ENCODE data around the gene AP5S1. TPM values are rescaled to one million over a fixed set of nuclear protein-coding genes. Genes with fewer than 3 reads are reported as not detected.

The AP5S1 gene
- total and polyA plus RNA-seq, 2 of the 4 experiments (the other 2 are of a cell fraction), result 10.1 to 11.7 TPM

DNA sequence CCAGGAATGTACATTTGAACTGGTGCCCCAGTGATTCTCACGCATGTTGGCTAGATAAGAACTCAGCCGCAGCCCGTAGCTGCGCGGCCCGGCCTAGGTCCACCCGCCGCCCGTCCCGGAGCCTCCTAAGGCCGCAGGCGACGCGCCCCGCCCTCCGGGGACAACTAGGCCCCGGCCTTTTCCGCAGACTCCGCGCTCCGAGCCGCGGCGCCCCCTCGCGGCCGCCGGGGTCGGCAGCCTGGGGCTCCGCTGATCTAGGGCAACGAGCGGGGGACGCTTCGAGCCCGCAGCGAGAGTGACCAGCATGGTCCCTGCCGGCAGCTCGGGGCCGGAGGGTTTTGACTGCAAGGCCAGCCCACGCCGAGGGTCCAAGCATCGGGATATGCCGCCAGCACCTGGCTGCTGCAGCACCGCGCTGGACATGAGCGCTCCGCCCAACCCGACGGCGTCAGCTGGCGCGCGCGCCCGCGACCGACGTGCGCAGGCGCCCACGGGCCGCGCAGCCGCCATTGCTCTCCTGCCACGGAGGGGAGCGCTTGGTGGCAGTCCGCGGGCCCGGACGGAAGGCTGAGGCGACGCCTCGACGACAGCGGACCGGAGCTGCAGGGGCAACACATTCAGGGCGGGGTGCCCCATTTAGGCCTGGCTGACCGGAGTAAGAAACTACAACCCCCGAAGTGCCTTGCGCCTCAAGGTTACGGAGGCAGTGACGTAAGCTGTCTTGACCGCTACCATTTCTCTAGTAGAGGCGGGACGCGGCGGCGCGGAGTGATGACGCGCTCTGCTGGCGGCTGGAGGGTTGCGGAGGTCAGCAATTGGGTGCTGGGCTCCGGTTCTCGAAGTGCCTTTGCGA, at the start of gene AP5S1 (continued):
- TF ChIP-seq, protein P1, sequence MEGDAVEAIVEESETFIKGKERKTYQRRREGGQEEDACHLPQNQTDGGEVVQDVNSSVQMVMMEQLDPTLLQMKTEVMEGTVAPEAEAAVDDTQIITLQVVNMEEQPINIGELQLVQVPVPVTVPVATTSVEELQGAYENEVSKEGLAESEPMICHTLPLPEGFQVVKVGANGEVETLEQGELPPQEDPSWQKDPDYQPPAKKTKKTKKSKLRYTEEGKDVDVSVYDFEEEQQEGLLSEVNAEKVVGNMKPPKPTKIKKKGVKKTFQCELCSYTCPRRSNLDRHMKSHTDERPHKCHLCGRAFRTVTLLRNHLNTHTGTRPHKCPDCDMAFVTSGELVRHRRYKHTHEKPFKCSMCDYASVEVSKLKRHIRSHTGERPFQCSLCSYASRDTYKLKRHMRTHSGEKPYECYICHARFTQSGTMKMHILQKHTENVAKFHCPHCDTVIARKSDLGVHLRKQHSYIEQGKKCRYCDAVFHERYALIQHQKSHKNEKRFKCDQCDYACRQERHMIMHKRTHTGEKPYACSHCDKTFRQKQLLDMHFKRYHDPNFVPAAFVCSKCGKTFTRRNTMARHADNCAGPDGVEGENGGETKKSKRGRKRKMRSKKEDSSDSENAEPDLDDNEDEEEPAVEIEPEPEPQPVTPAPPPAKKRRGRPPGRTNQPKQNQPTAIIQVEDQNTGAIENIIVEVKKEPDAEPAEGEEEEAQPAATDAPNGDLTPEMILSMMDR (conservative IDR thresholded peaks at IDR 0.05; ENCODE audit: low read depth, low read length), result peak; percentile 95
- peak; percentile 90 for TF ChIP-seq POLR2A (IDR thresholded peaks at IDR 0.05; ENCODE audit: low read depth, low read length)

DNA sequence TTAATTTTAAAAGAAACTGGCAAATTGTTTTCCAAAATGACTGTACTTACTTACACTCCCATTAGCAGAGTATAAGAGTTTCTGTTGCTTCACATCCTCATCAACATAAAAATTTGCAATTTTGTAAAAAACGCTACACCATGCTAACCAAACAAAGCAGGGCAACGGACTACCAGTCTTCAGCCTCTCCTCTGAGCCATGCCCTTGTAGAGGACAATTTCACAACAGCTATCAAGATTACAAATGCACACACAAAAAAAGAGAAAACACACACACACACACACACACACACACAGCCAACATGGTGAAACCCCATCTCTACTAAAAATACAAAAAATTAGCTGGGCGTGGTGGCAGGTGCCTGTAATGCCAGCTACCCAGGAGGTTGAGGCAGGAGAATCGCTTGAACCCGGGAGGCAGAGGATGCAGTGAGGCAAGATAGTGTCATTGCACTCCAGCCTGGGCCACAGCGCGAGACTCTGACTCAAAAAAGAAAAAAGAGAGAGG, 48.7 kb upstream of the AP5S1 start:
- H3K27ac ChIP-seq (ENCODE audit: insufficient read depth, low read length), result no peak overlapping the region
- ChIA-PET CTCF (no interaction called here), POLR2A (ENCODE audit: unreplicated experiment) (no interaction called here)
- H2BK20ac ChIP-seq (ENCODE audit: low read depth, low read length), result no peak overlapping the region
- no peaks in the 10 kb centered on the region for H3K27me3 ChIP-seq (ENCODE audit: control insufficient read depth, insufficient read depth, low read length)
- no peak overlapping the region for H3K9ac ChIP-seq (ENCODE audit: low read depth, low read length)
- H3K18ac ChIP-seq (ENCODE audit: low read depth, low read length), result no peak overlapping the region
- H3K4ac ChIP-seq (ENCODE audit: low read depth, low read length), result no peak overlapping the region
- H3K36me3 ChIP-seq (ENCODE audit: control insufficient read depth, insufficient read depth, low read length), result no peaks in the 10 kb centered on the region
- in situ Hi-C loops (cut with MboI; ENCODE audit: low sequenced_read_pairs) (no loop called here), intact Hi-C loops (cut with micrococcal nuclease) (no loop called here), dilution Hi-C loops (cut with HindIII; ENCODE audit: low sequenced_read_pairs, unreplicated experiment) (no loop called here)
- no peak for DNase-seq
- no peak overlapping the region for H3K4me3 ChIP-seq (ENCODE audit: insufficient read depth, low read depth, low read length)
- no peaks in the 10 kb centered on the region for H3K9me3 ChIP-seq (ENCODE audit: control insufficient read depth, insufficient read depth, low read length)
- H3K4me2 ChIP-seq (ENCODE audit: low read depth, low read length), result no peak overlapping the region
- no peak overlapping the region for H2BK5ac ChIP-seq (ENCODE audit: low read depth, low read length, poor library complexity, severe bottlenecking)
- H4K20me1 ChIP-seq (ENCODE audit: insufficient read depth, low read length), result no peaks in the 10 kb centered on the region; the same call in 1 of the 2 replicates
- no peak overlapping the region for H4K5ac ChIP-seq (ENCODE audit: low read depth, low read length)
- BruUV-seq (replicated peaks), result no TSS peak
- no peak overlapping the region for H2BK15ac ChIP-seq (ENCODE audit: low read depth, low read length)
- H3K4me1 ChIP-seq (ENCODE audit: control insufficient read depth, insufficient read depth, low read length), result peaks cover 8% of the 10 kb centered on the region
- WGBS, 2 experiments (ENCODE audit: extremely low coverage in 2 of 2, insufficient read length in 1 of 2), result no CpG with 5 or more reads among the region's 7 CpGs
- H2AK9ac ChIP-seq (replicated peaks; ENCODE audit: low read depth, low read length, poor library complexity), result no peak overlapping the region
- no peak overlapping the region for H2BK120ac ChIP-seq (ENCODE audit: low read depth, low read length)
- 0 out of 2 replicates have a peak overlapping the region, but pooled peaks have one; percentile 17 for H2AK5ac ChIP-seq (ENCODE audit: low read depth, low read length)
- no peak overlapping the region for H3K56ac ChIP-seq (ENCODE audit: extremely low read depth, insufficient read depth, low read length)
- no peak overlapping the region for H4K91ac ChIP-seq (ENCODE audit: insufficient read depth, low read depth, low read length)
- no peak for ATAC-seq (ENCODE audit: low read depth)
- H4K8ac ChIP-seq (ENCODE audit: low read depth in 2 of 2, low read length in 2 of 2), result no peak overlapping the region
- H2AFZ ChIP-seq (replicated peaks; ENCODE audit: low read length, poor library complexity), result no peak overlapping the region
- no peaks in the 10 kb centered on the region; the same call in 1 of the 2 replicates for H3K9me1 ChIP-seq (ENCODE audit: insufficient read depth, low read length)
- peaks cover 7 to 9% of the 10 kb centered on the region in 2 experiments for H3K79me1 ChIP-seq (ENCODE audit: low read depth in 1 of 2, low read length in 2 of 2)
- H3K14ac ChIP-seq (replicated peaks; ENCODE audit: low read depth, low read length), result no peak overlapping the region
- no peak overlapping the region for H3K23ac ChIP-seq (ENCODE audit: low read depth, low read length)
- TF ChIP-seq CHD1 (IDR thresholded peaks at IDR 0.05; ENCODE audit: low read depth, low read length) (no peak), NFE2L2 (IDR thresholded peaks at IDR 0.05; ENCODE audit: low read depth, low read length) (no peak), RAD21 (IDR thresholded peaks at IDR 0.05; ENCODE audit: low read length) (no peak), POLR2A (IDR thresholded peaks at IDR 0.05; ENCODE audit: low read depth, low read length) (no peak), MAZ (IDR thresholded peaks at IDR 0.05; ENCODE audit: borderline replicate concordance, low read depth, low read length) (no peak), MXI1 (IDR thresholded peaks at IDR 0.05; ENCODE audit: borderline replicate concordance, low read depth, low read length) (no peak), BHLHE40 (IDR thresholded peaks at IDR 0.05; ENCODE audit: low read depth, low read length) (no peak), SMC3 (IDR thresholded peaks at IDR 0.05; ENCODE audit: low read depth, low read length) (no peak)
- TF ChIP-seq, protein P2, sequence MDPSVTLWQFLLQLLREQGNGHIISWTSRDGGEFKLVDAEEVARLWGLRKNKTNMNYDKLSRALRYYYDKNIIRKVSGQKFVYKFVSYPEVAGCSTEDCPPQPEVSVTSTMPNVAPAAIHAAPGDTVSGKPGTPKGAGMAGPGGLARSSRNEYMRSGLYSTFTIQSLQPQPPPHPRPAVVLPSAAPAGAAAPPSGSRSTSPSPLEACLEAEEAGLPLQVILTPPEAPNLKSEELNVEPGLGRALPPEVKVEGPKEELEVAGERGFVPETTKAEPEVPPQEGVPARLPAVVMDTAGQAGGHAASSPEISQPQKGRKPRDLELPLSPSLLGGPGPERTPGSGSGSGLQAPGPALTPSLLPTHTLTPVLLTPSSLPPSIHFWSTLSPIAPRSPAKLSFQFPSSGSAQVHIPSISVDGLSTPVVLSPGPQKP (IDR thresholded peaks at IDR 0.05; ENCODE audit: borderline replicate concordance, low read depth, low read length), result no peak
- TF ChIP-seq, protein P3, sequence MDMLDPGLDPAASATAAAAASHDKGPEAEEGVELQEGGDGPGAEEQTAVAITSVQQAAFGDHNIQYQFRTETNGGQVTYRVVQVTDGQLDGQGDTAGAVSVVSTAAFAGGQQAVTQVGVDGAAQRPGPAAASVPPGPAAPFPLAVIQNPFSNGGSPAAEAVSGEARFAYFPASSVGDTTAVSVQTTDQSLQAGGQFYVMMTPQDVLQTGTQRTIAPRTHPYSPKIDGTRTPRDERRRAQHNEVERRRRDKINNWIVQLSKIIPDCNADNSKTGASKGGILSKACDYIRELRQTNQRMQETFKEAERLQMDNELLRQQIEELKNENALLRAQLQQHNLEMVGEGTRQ (IDR thresholded peaks at IDR 0.05; ENCODE audit: low read depth, low read length), result no peak

Measured in IMR-90 (cell line).